Measurements from ENCODE around the gene BTRC. TPM values are rescaled to one million over a fixed set of nuclear protein-coding genes. Genes with fewer than 3 reads are reported as not detected.

Gene BTRC
- total RNA-seq, 1 experiment from 2014 or later: 19.4 TPM

- H3K27ac Mint-ChIP-seq (ENCODE audit: low read depth, unreplicated experiment): no peak overlapping the region
- no TSS peak for BruUV-seq (replicated peaks)
- CTCF ChIA-PET: interaction anchor here (0.5 to 3.5 kb wide), 8 partner anchors 8 to 570 kb away, joined by 3 to 17 read pairs (median 3); no protein-coding TSS in a partner anchor
Measured at GRCh38 chr10:101561068-101561915, 207.3 kb downstream of the BTRC start.

GRCh38 chr10:101562231-101562630, 208.3 kb downstream of the BTRC start:
- ChIA-PET POLR2A (interaction anchor here (0.6 kb wide), 1 partner anchor 368 kb away, joined by 3 read pairs; no protein-coding TSS in a partner anchor), CTCF (interaction anchor here (0.6 to 3.5 kb wide), 4 partner anchors 7 to 348 kb away, joined by 3 to 17 read pairs (median 8); no protein-coding TSS in a partner anchor)
- BruUV-seq (replicated peaks): no TSS peak

More at GRCh38 chr10:101561068-101561915, 207.3 kb downstream of the BTRC start:
- TF ChIP-seq CTCF (IDR thresholded peaks at IDR 0.05; ENCODE audit: unreplicated experiment): no peak
- no peak overlapping the region for H3K4me3 Mint-ChIP-seq (ENCODE audit: unreplicated experiment)
- no peak for DNase-seq (ENCODE audit: unreplicated experiment)
- intact Hi-C loops (cut with micrococcal nuclease): no loop called here
- H3K27me3 Mint-ChIP-seq (ENCODE audit: insufficient read depth, unreplicated experiment): peaks cover 15% of the 10 kb centered on the region
- no peaks in the 10 kb centered on the region for H3K9me3 Mint-ChIP-seq (ENCODE audit: unreplicated experiment)
- peaks cover 11% of the 10 kb centered on the region for H3K4me1 Mint-ChIP-seq (ENCODE audit: insufficient read depth, unreplicated experiment)
- H3K36me3 Mint-ChIP-seq (ENCODE audit: insufficient read depth, unreplicated experiment): peaks cover 11% of the 10 kb centered on the region
- POLR2A ChIA-PET: interaction anchor here (0.6 kb wide), 1 partner anchor 367 kb away, joined by 3 read pairs; no protein-coding TSS in a partner anchor

GRCh38 chr10:101563007-101563406, 209.0 kb downstream of the BTRC start:
- Mint-ChIP-seq H3K27ac (ENCODE audit: low read depth, unreplicated experiment) (no peak overlapping the region), H3K4me1 (ENCODE audit: insufficient read depth, unreplicated experiment) (peaks cover 6% of the 10 kb centered on the region), H3K9me3 (ENCODE audit: unreplicated experiment) (no peaks in the 10 kb centered on the region), H3K36me3 (ENCODE audit: insufficient read depth, unreplicated experiment) (peaks cover 11% of the 10 kb centered on the region), H3K27me3 (ENCODE audit: insufficient read depth, unreplicated experiment) (peaks cover 19% of the 10 kb centered on the region), H3K4me3 (ENCODE audit: unreplicated experiment) (no peak overlapping the region)
- intact Hi-C loops (cut with micrococcal nuclease): no loop called here
- no TSS peak for BruUV-seq (replicated peaks)
- CTCF ChIA-PET: interaction anchor here (3.5 kb wide), 1 partner anchor 349 kb away, joined by 17 read pairs; no protein-coding TSS in a partner anchor
- TF ChIP-seq CTCF (IDR thresholded peaks at IDR 0.05; ENCODE audit: unreplicated experiment): no peak
- POLR2A ChIA-PET: no interaction called here
- no peak for DNase-seq (ENCODE audit: unreplicated experiment)

More at GRCh38 chr10:101562231-101562630, 208.3 kb downstream of the BTRC start:
- H3K4me3 Mint-ChIP-seq (ENCODE audit: unreplicated experiment): no peak overlapping the region
- H3K27me3 Mint-ChIP-seq (ENCODE audit: insufficient read depth, unreplicated experiment): peaks cover 19% of the 10 kb centered on the region
- H3K9me3 Mint-ChIP-seq (ENCODE audit: unreplicated experiment): no peaks in the 10 kb centered on the region
- H3K4me1 Mint-ChIP-seq (ENCODE audit: insufficient read depth, unreplicated experiment): peaks cover 11% of the 10 kb centered on the region
- no peak overlapping the region for H3K27ac Mint-ChIP-seq (ENCODE audit: low read depth, unreplicated experiment)
- no peak for DNase-seq (ENCODE audit: unreplicated experiment)
- H3K36me3 Mint-ChIP-seq (ENCODE audit: insufficient read depth, unreplicated experiment): peaks cover 11% of the 10 kb centered on the region
- intact Hi-C loops (cut with micrococcal nuclease): no loop called here
- no peak for TF ChIP-seq CTCF (IDR thresholded peaks at IDR 0.05; ENCODE audit: unreplicated experiment)

- CTCF ChIA-PET: interaction anchor here (0.6 to 3.5 kb wide), 2 partner anchors 97 to 349 kb away, joined by 5 to 17 read pairs; no protein-coding TSS in a partner anchor
- H3K4me3 Mint-ChIP-seq (ENCODE audit: unreplicated experiment): no peak overlapping the region
- no peak for DNase-seq (ENCODE audit: unreplicated experiment)
- no peaks in the 10 kb centered on the region for H3K9me3 Mint-ChIP-seq (ENCODE audit: unreplicated experiment)
- no peak for TF ChIP-seq CTCF (IDR thresholded peaks at IDR 0.05; ENCODE audit: unreplicated experiment)
- no TSS peak for BruUV-seq (replicated peaks)
- POLR2A ChIA-PET: no interaction called here
- peaks cover 19% of the 10 kb centered on the region for H3K27me3 Mint-ChIP-seq (ENCODE audit: insufficient read depth, unreplicated experiment)
- intact Hi-C loops (cut with micrococcal nuclease): no loop called here
- no peak overlapping the region for H3K27ac Mint-ChIP-seq (ENCODE audit: low read depth, unreplicated experiment)
- peaks cover 11% of the 10 kb centered on the region for H3K36me3 Mint-ChIP-seq (ENCODE audit: insufficient read depth, unreplicated experiment)
- H3K4me1 Mint-ChIP-seq (ENCODE audit: insufficient read depth, unreplicated experiment): peaks cover under 1% of the 10 kb centered on the region
Measured at GRCh38 chr10:101563497-101564040, 209.6 kb downstream of the BTRC start.
